ENCODE measurements around the gene NEK1.
"Not testable (repeated sequence)": the region's sequence is repeated elsewhere in the genome, so short reads cannot be mapped to it uniquely, and the experiment has no call there.

Gene NEK1

GRCh38 chr4:169491211-169491610 is 121.2 kb downstream of the NEK1 start:
- no peak for DNase-seq

GRCh38 chr4:169489306-169489705 is 123.1 kb downstream of the NEK1 start:
- no peak for DNase-seq

GRCh38 chr4:169485791-169486742 is 126.3 kb downstream of the NEK1 start:
- DNase-seq, result no peak

GRCh38 chr4:169485086-169485485 is 127.3 kb downstream of the NEK1 start:
- no peak for DNase-seq

GRCh38 chr4:169484485-169484884 is 127.9 kb downstream of the NEK1 start:
- DNase-seq, result no peak

GRCh38 chr4:169464080-169464479 is 148.3 kb downstream of the NEK1 start:
- DNase-seq, result no peak

GRCh38 chr4:169460081-169460480 is 152.3 kb downstream of the NEK1 start:
- no peak for DNase-seq

GRCh38 chr4:169458575-169458974 is 153.8 kb downstream of the NEK1 start:
- DNase-seq, result no peak

GRCh38 chr4:169452644-169453043 is 159.7 kb downstream of the NEK1 start:
- DNase-seq, result not testable (repeated sequence)

GRCh38 chr4:169448935-169449334 is 163.4 kb downstream of the NEK1 start:
- DNase-seq, result not testable (repeated sequence)

- DNase-seq, result no peak
Observed at GRCh38 chr4:169446824-169447223, 165.6 kb downstream of the NEK1 start.

GRCh38 chr4:169443748-169444147 is 168.6 kb downstream of the NEK1 start:
- DNase-seq, result no peak

- no peak for DNase-seq
Observed at GRCh38 chr4:169440446-169440845, 171.9 kb downstream of the NEK1 start.

GRCh38 chr4:169439244-169439643 is 173.1 kb downstream of the NEK1 start:
- no peak for DNase-seq

GRCh38 chr4:169438057-169438480 is 174.3 kb downstream of the NEK1 start:
- DNase-seq, result no peak

- no peak for DNase-seq
Observed at GRCh38 chr4:169437299-169438047, 174.9 kb downstream of the NEK1 start.

GRCh38 chr4:169436734-169437133 is 175.6 kb downstream of the NEK1 start:
- DNase-seq, result no peak

- no peak for DNase-seq
Observed at GRCh38 chr4:169428376-169428775, 184.0 kb downstream of the NEK1 start.

GRCh38 chr4:169427727-169428126 is 184.7 kb downstream of the NEK1 start:
- DNase-seq, result not testable (repeated sequence)

GRCh38 chr4:169420291-169420690 is 192.1 kb downstream of the NEK1 start:
- no peak for DNase-seq

GRCh38 chr4:169418846-169419245 is 193.5 kb downstream of the NEK1 start:
- DNase-seq, result no peak

GRCh38 chr4:169417629-169418282 is 194.6 kb downstream of the NEK1 start:
- DNase-seq, result no peak

GRCh38 chr4:169416997-169417396 is 195.4 kb downstream of the NEK1 start:
- DNase-seq, result no peak
